Stimulated activated naive CD4-positive, alpha-beta T cell treated with Interleukin-2 at 50 U/mL for 16 hours (primary cell): ENCODE measurements around the gene NUDT12.

ENCODE experiments used
- DNase-seq: peaks from one replicate; lab custom pipeline; 2025; lab: John Stamatoyannopoulos, UW

NUDT12 gene

GRCh38 chr5:103541114-103541513, 21.5 kb downstream of the NUDT12 start:
- no peak for DNase-seq

- DNase-seq = no peak
Measured at GRCh38 chr5:103539376-103540330, 22.9 kb downstream of the NUDT12 start.

- DNase-seq = no peak
Measured at GRCh38 chr5:103532086-103532734, 30.4 kb downstream of the NUDT12 start.

- DNase-seq = no peak
Measured at GRCh38 chr5:103526164-103526915, 36.2 kb downstream of the NUDT12 start.

- DNase-seq = no peak
Measured at GRCh38 chr5:103525361-103525760, 37.2 kb downstream of the NUDT12 start.

GRCh38 chr5:103523319-103523718, 39.3 kb downstream of the NUDT12 start:
- DNase-seq = no peak

GRCh38 chr5:103522586-103522985, 40.0 kb downstream of the NUDT12 start:
- DNase-seq = no peak

GRCh38 chr5:103519550-103519949, 43.0 kb downstream of the NUDT12 start:
- DNase-seq = no peak

- DNase-seq = no peak
Measured at GRCh38 chr5:103514371-103514770, 48.2 kb downstream of the NUDT12 start.

- DNase-seq = no peak
Measured at GRCh38 chr5:103513701-103514100, 48.9 kb downstream of the NUDT12 start.

- no peak for DNase-seq
Measured at GRCh38 chr5:103512500-103512899, 50.1 kb downstream of the NUDT12 start.

GRCh38 chr5:103511554-103511885, 51.1 kb downstream of the NUDT12 start:
- DNase-seq = no peak

GRCh38 chr5:103510851-103511553, 51.6 kb downstream of the NUDT12 start:
- DNase-seq = no peak

GRCh38 chr5:103505581-103506305, 56.8 kb downstream of the NUDT12 start:
- DNase-seq = no peak

- DNase-seq = no peak
Measured at GRCh38 chr5:103503066-103503465, 59.5 kb downstream of the NUDT12 start.

- DNase-seq = no peak
Measured at GRCh38 chr5:103502662-103503061, 59.9 kb downstream of the NUDT12 start.
